IPS-11a (cell line): Measurements from ENCODE around the gene LCK.
"Not testable (repeated sequence)": the region's sequence is repeated elsewhere in the genome, so short reads cannot be mapped to it uniquely, and the experiment has no call there.

Experiments
- H3K4me3 ChIP-seq: one replicate; pipeline ENCODE4 v1.5.1; 2013; ENCODE audit warnings: low read depth, low read length, control low read depth

Gene LCK

DNA sequence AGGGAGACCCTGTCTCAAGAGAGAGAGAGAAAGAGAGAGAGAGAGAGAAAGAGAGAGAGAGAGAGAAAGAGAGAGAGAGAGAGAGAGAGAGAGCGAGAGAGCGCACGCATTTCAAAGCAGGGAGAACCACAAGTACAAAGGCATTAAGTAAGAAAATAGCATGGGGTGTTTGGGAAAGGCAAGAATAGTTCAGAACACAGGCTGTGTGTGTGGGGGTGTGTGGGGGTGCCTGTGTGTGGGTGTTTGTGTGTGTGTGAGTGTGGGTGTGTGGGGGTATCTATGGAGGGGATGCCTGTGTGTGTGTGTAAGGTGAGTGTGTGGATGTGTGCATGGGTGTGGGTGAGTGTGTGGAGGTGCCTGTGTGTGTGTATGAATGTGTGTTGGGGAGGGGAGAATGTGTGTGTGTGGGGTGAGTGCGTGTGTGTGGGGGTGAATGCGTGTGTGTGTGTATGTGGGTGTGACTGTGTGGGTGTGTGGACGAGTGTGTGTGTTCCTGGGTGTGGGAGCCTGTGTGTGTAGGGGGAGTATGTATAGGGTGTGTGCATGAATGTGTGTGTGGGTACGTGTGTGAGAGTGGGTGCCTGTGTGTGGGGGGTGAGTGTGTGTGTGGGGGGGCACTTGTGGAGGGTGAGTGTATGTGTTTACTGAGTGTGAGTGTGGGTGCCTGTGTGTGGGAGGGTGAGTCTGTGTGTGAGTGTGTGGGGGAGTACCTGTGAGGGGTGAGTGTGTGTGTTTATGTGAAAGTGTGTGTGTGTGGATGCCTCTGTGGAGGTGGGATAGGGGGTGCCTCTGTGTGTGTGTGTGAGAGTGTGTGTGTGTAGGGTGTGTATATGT is 21.7 kb downstream of the LCK start:
- no peak overlapping the region for H3K4me3 ChIP-seq

DNA sequence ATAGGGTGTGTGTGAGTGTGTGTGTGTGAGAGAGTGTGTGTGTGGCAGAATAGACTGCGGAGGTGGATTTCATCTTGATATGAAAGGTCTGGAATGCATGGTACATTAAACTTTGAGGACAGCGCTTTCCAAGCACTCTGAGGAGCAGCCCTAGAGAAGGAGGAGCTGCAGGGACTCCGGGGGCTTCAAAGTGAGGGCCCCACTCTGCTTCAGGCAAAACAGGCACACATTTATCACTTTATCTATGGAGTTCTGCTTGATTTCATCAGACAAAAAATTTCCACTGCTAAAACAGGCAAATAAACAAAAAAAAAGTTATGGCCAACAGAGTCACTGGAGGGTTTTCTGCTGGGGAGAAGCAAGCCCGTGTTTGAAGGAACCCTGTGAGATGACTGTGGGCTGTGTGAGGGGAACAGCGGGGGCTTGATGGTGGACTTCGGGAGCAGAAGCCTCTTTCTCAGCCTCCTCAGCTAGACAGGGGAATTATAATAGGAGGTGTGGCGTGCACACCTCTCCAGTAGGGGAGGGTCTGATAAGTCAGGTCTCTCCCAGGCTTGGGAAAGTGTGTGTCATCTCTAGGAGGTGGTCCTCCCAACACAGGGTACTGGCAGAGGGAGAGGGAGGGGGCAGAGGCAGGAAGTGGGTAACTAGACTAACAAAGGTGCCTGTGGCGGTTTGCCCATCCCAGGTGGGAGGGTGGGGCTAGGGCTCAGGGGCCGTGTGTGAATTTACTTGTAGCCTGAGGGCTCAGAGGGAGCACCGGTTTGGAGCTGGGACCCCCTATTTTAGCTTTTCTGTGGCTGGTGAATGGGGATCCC is 22.5 kb downstream of the LCK start:
- H3K4me3 ChIP-seq, result no peak overlapping the region

DNA sequence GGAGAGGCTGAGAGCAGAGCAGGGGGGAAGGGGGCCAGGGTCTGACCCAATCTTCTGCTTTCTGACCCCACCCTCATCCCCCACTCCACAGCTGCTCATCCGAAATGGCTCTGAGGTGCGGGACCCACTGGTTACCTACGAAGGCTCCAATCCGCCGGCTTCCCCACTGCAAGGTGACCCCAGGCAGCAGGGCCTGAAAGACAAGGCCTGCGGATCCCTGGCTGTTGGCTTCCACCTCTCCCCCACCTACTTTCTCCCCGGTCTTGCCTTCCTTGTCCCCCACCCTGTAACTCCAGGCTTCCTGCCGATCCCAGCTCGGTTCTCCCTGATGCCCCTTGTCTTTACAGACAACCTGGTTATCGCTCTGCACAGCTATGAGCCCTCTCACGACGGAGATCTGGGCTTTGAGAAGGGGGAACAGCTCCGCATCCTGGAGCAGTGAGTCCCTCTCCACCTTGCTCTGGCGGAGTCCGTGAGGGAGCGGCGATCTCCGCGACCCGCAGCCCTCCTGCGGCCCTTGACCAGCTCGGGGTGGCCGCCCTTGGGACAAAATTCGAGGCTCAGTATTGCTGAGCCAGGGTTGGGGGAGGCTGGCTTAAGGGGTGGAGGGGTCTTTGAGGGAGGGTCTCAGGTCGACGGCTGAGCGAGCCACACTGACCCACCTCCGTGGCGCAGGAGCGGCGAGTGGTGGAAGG is 23.7 kb downstream of the LCK start:
- no peak overlapping the region for H3K4me3 ChIP-seq

DNA sequence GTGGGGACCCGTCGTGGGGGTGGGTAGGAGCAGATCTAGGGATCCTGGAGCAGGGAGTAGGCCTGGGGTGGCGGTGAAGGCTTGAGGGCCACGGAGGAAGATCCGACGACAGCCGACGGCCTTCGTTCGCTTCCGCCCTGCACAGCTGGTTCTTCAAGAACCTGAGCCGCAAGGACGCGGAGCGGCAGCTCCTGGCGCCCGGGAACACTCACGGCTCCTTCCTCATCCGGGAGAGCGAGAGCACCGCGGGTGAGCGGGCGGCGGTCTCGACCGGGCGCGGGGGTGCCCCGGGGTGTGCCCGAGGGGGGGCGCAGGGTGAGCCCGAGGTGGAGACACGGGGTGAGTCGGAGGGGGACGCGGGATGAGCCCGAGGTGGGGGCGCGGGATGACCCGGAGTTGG is 24.4 kb downstream of the LCK start:
- H3K4me3 ChIP-seq, result no peak overlapping the region

DNA sequence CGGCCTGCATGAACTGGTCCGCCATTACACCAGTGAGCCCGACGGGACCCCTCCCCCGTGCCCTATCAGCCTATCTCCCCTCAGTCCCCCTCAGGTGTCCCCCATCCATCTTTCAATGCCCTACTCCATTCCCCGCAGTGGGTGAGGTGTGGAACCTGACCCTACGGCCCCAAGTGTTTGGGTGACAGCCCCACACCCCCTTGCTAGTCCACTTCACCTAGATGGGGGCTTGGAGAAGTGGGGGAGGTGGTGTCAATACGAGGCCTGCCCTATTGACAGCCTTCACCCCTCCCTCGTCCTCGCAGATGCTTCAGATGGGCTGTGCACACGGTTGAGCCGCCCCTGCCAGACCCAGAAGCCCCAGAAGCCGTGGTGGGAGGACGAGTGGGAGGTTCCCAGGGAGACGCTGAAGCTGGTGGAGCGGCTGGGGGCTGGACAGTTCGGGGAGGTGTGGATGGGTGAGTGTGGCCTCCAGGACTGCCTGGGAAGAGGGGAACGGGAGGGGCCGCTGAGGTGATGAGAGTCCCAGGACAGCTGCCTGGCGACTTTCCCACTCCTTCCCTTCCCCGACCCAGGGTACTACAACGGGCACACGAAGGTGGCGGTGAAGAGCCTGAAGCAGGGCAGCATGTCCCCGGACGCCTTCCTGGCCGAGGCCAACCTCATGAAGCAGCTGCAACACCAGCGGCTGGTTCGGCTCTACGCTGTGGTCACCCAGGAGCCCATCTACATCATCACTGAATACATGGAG is 25.1 kb downstream of the LCK start:
- no peak overlapping the region for H3K4me3 ChIP-seq

DNA sequence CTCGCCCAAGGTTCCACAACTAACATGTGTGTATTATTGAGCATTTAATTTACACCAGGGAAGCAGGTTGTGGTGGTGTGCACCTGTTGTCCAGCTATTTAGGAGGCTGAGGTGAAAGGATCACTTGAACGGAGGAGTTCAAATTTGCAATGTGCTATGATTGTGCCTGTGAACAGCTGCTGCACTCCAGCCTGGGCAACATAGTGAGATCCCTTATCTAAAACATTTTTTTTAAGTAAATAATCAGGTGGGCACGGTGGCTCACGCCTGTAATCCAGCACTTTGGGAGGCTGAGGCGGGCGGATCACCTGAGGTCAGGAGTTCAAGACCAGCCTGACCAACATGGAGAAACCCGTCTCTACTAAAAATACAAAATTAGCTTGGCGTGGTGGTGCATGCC is 33.7 kb downstream of the LCK start:
- H3K4me3 ChIP-seq, result not testable (repeated sequence)

DNA sequence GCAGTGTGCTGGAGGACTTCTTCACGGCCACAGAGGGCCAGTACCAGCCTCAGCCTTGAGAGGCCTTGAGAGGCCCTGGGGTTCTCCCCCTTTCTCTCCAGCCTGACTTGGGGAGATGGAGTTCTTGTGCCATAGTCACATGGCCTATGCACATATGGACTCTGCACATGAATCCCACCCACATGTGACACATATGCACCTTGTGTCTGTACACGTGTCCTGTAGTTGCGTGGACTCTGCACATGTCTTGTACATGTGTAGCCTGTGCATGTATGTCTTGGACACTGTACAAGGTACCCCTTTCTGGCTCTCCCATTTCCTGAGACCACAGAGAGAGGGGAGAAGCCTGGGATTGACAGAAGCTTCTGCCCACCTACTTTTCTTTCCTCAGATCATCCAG is 34.6 kb downstream of the LCK start:
- H3K4me3 ChIP-seq, result no peak overlapping the region

DNA sequence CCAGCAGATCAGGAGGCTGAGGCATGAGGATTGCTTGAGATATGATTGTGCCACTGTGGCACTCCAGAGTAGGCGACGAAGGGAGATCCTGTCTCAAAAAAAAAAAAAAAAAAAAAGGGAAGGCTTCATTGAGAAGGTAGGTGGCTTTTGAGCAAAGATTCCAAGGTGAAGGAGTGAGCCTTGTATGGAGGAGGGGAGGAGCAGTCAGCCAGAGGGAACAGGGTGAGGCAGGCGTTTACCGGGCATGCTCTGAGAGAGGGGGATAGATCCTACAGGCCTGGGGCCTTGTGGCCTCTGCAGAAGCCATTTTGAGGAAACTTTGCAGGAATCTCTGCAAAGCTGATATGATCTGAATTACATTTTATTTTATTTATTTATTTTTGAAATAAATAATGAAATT is 35.7 kb downstream of the LCK start:
- no peak overlapping the region for H3K4me3 ChIP-seq

DNA sequence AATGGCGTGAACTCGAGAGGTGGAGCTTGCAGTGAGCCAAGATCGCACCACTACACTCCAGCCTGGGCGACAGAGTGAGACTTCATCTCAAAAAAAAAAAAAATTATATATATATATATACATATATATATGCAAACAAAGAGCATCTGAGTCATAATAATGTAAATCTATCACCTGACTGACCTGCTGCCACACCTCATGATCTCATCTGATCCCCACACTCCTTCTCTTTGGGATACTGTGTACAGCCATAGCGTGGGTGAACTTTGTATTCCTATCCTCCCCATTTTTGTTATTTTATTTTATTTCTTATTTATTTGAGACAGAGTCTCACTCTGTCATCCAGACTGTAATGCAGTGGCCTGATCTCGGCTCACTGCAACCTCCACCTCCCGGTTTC is 38.2 kb downstream of the LCK start:
- H3K4me3 ChIP-seq, result no peak overlapping the region

DNA sequence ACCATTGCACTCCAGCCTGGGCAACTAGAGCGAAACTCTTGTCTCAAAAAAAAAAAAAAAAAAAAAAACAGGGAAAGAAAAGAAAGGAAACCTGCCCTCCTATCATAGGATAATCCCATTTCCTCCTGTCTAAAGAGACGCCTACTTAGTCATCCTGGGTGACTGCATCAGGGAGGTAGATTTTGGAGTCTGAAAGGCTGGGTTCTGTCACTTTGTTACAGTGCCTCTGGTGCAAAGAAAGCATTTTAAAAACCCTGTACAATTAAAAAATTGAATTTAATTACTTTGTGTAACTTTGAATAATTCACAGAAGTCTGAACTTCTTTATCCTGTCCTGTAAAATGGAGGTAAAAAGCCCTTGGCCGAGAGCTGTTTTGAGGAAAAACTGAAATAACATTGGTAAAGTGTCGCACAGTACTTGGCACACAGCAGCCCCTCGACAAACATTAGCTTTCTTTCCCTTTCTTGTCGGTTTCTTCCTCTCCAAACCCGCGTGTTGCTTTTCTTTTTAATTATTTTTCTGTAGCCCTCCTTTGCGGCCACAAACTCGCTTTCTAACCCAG is 40.2 kb downstream of the LCK start:
- H3K4me3 ChIP-seq, result peak overlapping the region; percentile 20

DNA sequence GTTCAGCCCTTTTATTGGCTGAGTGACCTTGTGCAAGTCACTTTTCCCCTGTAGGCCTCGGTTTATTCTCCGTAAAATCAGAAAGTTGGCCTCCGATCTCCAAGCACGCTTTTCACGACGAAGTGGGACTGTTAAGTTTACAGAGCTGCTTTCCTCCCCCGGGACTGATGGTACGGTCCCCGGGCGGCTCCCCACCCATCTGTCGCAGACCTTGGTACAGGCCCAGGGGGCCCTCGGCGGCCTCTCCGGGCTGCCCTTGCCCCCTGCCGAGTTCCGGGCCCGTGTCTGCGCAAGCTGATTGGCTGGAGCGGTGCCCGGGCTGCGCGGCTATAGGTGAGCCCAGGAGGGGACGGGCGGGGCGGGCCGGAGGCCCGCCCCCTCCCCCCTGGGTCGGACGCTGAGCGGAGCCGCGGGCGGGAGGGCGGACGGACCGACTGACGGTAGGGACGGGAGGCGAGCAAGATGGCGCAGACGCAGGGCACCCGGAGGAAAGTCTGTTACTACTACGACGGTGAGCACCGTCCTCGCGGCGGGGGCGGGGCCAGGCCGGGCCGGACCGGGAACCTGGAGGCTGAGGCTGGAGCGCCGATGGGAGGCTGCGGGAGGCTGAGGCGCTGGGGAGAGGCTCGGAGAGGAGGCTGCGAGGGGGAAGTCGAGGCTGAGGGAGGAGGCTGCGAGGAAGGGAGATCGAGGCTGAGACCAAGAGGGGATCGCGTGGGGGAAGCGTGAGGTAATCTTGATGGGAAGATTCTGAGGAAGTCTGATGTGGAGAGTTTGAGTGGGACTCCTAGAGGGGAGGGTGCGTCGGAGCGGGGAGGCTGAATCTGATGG is 40.9 kb downstream of the LCK start, which contains the start of gene HDAC1:
HDAC1 (plus strand) TSS at position 376 of the 831 bp plus-strand sequence; CDS start at position 463, 87 bp downstream.
- peak within 1 kb of the TSS; percentile 96 for H3K4me3 ChIP-seq

DNA sequence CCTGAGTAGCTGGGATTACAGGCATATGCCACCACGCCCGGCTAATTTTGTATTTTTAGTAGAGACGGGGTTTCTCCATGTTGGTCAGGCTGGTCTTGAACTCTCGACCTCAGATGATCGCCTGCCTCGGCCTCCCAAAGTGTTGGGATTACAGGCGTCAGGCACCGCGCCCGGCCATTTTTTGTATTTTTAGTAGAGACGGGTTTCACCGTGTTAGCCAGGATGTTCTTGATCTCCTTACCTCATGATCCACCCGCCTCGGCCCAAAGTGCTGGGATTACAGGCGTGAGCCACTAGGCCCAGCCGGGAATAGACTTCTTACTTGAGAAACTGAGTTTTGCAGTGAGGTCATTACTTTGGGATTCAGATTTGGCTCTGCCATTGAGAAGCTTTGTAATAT is 47.1 kb downstream of the LCK start:
- H3K4me3 ChIP-seq, result not testable (repeated sequence)

DNA sequence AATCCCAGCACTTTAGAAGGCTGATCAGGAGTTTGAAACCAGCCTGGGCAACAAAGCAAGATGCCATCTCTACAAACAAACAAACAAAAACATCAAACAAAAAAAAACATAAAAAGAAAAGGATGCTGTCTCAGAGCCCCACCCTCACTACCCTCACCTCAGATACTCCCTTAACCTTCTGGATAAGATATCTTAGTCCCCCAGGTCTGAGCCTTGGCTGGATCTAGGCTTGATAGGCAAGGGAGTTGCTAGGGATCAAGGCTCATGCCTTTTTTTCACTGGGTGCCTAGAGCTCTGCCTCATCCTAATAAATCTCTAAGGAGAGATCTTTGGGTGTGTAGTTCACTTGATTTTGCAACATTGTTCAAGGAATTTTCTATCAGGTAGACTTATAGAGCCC is 48.3 kb downstream of the LCK start:
- no peak overlapping the region for H3K4me3 ChIP-seq

DNA sequence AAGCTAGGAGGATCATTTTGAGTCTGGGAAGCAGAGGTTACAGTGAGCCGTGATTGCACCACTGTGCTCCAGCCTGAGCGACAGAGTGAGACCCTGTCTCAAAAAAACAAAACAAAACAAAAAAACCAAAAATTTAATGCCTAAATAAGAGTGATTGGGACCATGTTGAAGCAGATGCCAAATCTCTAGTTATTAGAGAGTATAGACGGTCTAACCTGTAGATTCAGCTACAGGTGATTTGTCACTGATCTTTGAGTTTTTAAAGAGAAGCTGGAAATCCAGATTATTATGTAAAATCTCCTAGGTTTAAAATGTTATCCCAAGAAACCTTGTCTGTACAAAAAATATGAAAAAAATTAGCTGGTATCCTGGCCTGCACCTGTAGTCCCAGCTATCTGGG is 52.3 kb downstream of the LCK start:
- no peak overlapping the region for H3K4me3 ChIP-seq

DNA sequence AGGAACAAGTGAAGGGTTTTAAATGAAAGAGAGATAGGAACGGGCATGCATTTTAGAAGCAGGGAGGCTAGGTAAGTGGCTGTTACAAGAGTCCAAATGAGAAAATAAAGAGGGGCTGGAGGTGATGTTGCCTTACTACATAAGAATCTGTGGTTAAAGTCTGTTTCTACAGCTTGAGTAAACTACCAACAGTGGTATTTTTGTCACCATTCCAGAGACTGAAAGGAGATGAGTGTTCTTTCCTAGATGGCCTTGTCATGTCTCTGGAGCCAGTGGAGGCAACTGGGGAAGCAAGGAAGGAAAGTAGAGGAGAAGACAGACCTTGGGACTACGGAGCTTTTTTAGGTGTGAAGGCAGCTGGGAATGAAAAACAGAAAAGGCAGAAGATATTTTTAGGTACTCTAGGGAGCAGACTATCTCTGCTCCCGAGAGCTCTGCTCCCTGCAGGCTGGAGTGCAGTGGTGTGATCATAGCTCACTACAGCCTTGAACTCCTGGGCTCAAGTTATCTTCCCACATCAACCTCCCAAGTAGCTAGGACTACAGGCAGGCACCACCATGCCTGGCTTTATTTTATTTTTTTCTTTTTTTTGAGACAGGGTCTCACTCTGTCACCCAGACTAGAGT is 53.0 kb downstream of the LCK start:
- H3K4me3 ChIP-seq, result no peak overlapping the region

DNA sequence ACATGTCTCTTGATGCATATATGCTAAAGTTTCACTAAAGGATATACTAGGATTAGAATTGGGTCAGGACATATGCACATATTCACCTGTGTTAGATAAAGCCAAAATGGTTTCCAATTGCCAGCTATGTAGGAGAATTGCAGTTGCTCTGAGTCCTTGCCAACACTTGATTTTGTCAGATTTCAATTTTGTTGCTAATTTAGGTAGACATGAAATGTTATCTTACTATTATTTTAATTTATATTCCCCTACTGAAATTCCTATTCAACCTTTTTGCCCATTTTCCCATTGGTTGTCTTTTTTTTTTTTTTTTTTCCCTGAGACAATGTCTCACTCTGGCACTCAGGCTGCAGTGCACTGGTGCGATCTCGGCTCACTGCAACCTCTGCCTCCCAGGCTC is 54.2 kb downstream of the LCK start:
- no peak overlapping the region for H3K4me3 ChIP-seq

DNA sequence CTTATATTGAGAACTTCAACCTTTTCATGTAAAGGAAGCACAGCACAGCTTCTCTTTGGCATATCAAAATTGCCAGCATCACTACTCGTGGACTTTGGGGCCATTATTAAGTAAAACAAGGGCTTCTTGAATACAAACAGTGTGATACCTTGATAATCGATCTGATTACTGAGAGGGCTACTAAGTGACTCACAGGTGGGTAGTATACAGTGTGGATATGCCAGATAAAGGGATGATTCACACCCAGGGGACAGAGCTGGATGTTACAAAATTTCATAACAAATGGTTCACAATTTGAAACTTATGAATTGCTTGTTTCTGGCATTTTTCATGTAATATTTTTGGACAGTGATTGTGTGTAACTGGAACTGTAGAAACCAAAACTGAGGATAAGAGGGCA is 56.3 kb downstream of the LCK start:
- no peak overlapping the region for H3K4me3 ChIP-seq

DNA sequence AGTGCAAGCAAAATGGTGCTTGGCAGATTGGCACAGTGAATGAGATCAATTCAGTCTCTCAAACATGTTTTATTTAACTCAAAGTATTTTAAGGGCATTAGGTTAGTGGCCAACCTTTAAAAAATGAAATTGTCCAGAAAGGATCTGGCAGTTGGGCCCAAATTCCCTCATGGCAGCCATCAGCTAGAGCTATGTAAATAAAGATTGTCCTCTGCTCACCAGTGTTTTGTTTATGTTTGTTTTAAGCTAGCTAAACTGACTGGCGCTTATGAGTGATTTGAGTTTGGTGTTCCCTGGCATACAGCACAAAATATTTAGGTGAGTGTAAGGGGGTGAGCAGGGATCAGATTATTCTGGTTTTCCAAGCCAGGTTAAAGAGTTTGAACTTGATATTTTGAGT is 58.9 kb downstream of the LCK start:
- H3K4me3 ChIP-seq, result no peak overlapping the region

DNA sequence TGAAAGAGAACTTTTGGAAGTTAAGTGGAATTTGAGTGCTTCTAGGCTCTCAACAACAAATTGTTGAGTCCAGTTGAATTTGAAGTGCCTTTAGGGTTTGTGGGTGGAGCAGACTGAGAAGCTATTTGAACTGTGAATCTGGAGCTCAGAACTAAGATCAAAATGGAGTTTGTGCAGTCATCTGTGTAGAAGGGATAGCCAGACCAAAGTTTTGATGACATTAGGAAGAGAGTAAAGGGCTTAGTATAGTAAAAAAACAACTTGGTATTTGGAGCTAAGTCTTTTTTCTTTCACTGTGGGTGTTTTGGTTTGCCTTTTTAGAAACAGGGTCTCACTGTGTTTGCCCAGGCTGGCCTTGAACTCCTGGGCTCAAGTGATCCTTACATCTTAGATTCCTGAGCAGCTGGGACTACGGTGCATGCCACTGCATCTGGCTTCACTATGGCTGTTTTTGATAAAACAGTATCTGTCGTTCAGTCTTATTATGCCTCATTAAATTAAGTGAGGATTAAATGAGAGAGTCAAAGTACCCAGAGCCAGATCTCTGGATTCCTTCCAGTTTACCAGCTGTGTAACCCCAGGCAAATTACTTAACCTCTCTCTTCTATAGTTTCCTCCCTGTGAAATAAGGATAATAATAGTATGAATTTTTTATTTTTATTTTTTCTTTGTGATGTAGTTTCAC is 60.8 kb downstream of the LCK start:
- no peak overlapping the region for H3K4me3 ChIP-seq
